ENCODE data around the gene MYMX. TPM values are rescaled to one million over a fixed set of nuclear protein-coding genes. Genes with fewer than 3 reads are reported as not detected.

The MYMX gene
- total and polyA plus RNA-seq, 2 of the 13 experiments (the other 11 are each of a cell fraction or from before 2014, with no cell fraction given), result not detected

- no peak for TF ChIP-seq FIP1L1 (IDR thresholded peaks at IDR 0.05; ENCODE audit: borderline replicate concordance, insufficient read depth, low read depth, low read length)
- peak; percentile 73 for TF ChIP-seq ZNF652 (CRISPR knock-in tag; IDR thresholded peaks at IDR 0.05; ENCODE audit: borderline replicate concordance, low read depth)
- no peak for TF ChIP-seq ZNF335 (CRISPR knock-in tag; IDR thresholded peaks at IDR 0.05)
- TF ChIP-seq ZNF496 (CRISPR knock-in tag; IDR thresholded peaks at IDR 0.05; ENCODE audit: insufficient replicate concordance), result no peak
- TF ChIP-seq ZNF383 (CRISPR knock-in tag; IDR thresholded peaks at IDR 0.05; ENCODE audit: borderline replicate concordance), result no peak
- TF ChIP-seq DNMT3B (CRISPR knock-in tag; conservative IDR thresholded peaks at IDR 0.05), result no peak
- peak; percentile 6; the same call in 1 of the 2 replicates for TF ChIP-seq THAP9 (CRISPR knock-in tag; IDR thresholded peaks at IDR 0.05; ENCODE audit: borderline replicate concordance)
- no peak for TF ChIP-seq GLI4 (CRISPR knock-in tag; IDR thresholded peaks at IDR 0.05; ENCODE audit: borderline replicate concordance)
- no peak for TF ChIP-seq USF2 (IDR thresholded peaks at IDR 0.05; ENCODE audit: low read depth, low read length)
- TF ChIP-seq USF2 (CRISPR knock-in tag; IDR thresholded peaks at IDR 0.05; ENCODE audit: borderline replicate concordance), result no peak
- peak; percentile 7; the same call in 1 of the 2 replicates for TF ChIP-seq KMT2A (CRISPR knock-in tag; IDR thresholded peaks at IDR 0.05)
- 0 out of 2 replicates have a peak, but pooled peaks have one; percentile 24 for TF ChIP-seq ELF3 (CRISPR knock-in tag; IDR thresholded peaks at IDR 0.05)
- TF ChIP-seq IRF9 (CRISPR knock-in tag; IDR thresholded peaks at IDR 0.05; ENCODE audit: borderline replicate concordance), result 0 out of 2 replicates have a peak, but pooled peaks have one; percentile 18
- TF ChIP-seq ZNF747 (CRISPR knock-in tag; IDR thresholded peaks at IDR 0.05; ENCODE audit: borderline replicate concordance), result peak; percentile 26; the same call in 1 of the 2 replicates
- no peak for TF ChIP-seq RARG (CRISPR knock-in tag; IDR thresholded peaks at IDR 0.05; ENCODE audit: low read depth)
- peak; percentile 4; the same call in 1 of the 2 replicates for TF ChIP-seq FOXP4 (CRISPR knock-in tag; IDR thresholded peaks at IDR 0.05)
- TF ChIP-seq LCORL (IDR thresholded peaks at IDR 0.05), result no peak
- 0 out of 2 replicates have a peak, but pooled peaks have one; percentile 39 for TF ChIP-seq LCORL (CRISPR knock-in tag; IDR thresholded peaks at IDR 0.05)
- no peak for TF ChIP-seq ZNF430 (CRISPR knock-in tag; IDR thresholded peaks at IDR 0.05)
Measured at GRCh38 chr6:44264154-44265006, 47.7 kb downstream of the MYMX start (continued).
